Glutamatergic neuron (in vitro differentiated cells): ENCODE results near the gene SLC50A1. TPM values are rescaled to one million over a fixed set of nuclear protein-coding genes. Genes with fewer than 3 reads are reported as not detected.
"Not testable (repeated sequence)": the region's sequence is repeated elsewhere in the genome, so short reads cannot be mapped to it uniquely, and the experiment has no call there.

Experiments
- DNase-seq: peaks from one replicate; pipeline ENCODE4 v3.0.0; 2022
- H3K27ac Mint-ChIP-seq: one replicate; pipeline ENCODE4 v1.8.0; 2020; ENCODE audit warnings: mild to moderate bottlenecking, mixed read lengths, inconsistent platforms; ENCODE audit not compliant: unreplicated experiment
- H3K27me3 Mint-ChIP-seq: one replicate; pipeline ENCODE4 v1.8.0; 2020; ENCODE audit warnings: mild to moderate bottlenecking, moderate library complexity, mixed read lengths, inconsistent platforms; ENCODE audit not compliant: unreplicated experiment
- H3K36me3 Mint-ChIP-seq: one replicate; pipeline ENCODE4 v1.8.0; 2020; ENCODE audit warnings: mild to moderate bottlenecking, mixed read lengths, inconsistent platforms; ENCODE audit not compliant: unreplicated experiment
- H3K4me1 Mint-ChIP-seq: one replicate; pipeline ENCODE4 v1.8.0; 2020; ENCODE audit warnings: mild to moderate bottlenecking, low read depth, mixed read lengths, inconsistent platforms; ENCODE audit not compliant: unreplicated experiment
- H3K4me3 Mint-ChIP-seq: one replicate; pipeline ENCODE4 v1.8.0; 2020; ENCODE audit warnings: mild to moderate bottlenecking, mixed read lengths, inconsistent platforms; ENCODE audit not compliant: unreplicated experiment
- H3K9me3 Mint-ChIP-seq: one replicate; pipeline ENCODE4 v1.8.0; 2020; ENCODE audit warnings: mild to moderate bottlenecking, moderate library complexity, mixed read lengths, inconsistent platforms; ENCODE audit not compliant: unreplicated experiment
- total RNA-seq: library from RNA; stranded (reverse); fragmentation: NEBNext Ultra II Directional; extraction: Animal tissue kit (Norgen Biotek cat#: 25700); gene quantifications from one replicate; pipeline ENCODE4 v1.2.1, GENCODE V29; 2021; ENCODE audit not compliant: unreplicated experiment
- TF ChIP-seq, protein P1 (sequence below): fragments of 200-600 bp; sonication (generic); IDR thresholded peaks from one replicate; pipeline ENCODE4 v1.5.0; 2021; ENCODE audit not compliant: partially characterized antibody, unreplicated experiment

SLC50A1 gene
- total RNA-seq, 1 donor from 2014 or later = 8.6 TPM

GRCh38 chr1:155140630-155140953 lies 4.9 kb downstream of the SLC50A1 start:
- peaks cover 1% of the 10 kb centered on the region for H3K9me3 Mint-ChIP-seq
- no peak for DNase-seq
- no peak overlapping the region for H3K27ac Mint-ChIP-seq
- peak overlapping the region; percentile 95 for H3K4me3 Mint-ChIP-seq
- TF ChIP-seq, protein P1, sequence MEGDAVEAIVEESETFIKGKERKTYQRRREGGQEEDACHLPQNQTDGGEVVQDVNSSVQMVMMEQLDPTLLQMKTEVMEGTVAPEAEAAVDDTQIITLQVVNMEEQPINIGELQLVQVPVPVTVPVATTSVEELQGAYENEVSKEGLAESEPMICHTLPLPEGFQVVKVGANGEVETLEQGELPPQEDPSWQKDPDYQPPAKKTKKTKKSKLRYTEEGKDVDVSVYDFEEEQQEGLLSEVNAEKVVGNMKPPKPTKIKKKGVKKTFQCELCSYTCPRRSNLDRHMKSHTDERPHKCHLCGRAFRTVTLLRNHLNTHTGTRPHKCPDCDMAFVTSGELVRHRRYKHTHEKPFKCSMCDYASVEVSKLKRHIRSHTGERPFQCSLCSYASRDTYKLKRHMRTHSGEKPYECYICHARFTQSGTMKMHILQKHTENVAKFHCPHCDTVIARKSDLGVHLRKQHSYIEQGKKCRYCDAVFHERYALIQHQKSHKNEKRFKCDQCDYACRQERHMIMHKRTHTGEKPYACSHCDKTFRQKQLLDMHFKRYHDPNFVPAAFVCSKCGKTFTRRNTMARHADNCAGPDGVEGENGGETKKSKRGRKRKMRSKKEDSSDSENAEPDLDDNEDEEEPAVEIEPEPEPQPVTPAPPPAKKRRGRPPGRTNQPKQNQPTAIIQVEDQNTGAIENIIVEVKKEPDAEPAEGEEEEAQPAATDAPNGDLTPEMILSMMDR = no peak
- H3K27me3 Mint-ChIP-seq = peaks cover 6% of the 10 kb centered on the region
- no peaks in the 10 kb centered on the region for H3K4me1 Mint-ChIP-seq
- no peaks in the 10 kb centered on the region for H3K36me3 Mint-ChIP-seq

DNA sequence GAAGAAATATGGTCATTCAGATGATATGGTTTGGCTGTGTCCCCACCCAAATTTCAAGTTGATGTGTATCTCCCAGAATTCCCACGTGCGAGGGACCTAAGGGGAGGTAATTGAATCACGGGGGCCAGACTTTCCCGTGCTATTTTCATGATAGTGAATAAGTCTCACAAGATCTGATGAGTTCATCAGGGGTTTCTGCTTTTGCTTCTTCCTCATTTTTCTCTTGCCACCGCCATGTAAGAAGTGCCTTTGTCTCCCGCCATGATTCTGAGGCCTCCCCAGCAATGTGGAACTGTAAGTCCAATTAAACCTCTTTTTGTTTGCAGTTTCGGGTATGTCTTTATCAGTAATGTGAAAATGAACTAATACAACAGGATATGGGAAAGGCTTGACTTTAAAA lies 6.1 kb downstream of the SLC50A1 start:
- Mint-ChIP-seq H3K27me3 (peaks cover 3% of the 10 kb centered on the region), H3K4me1 (no peaks in the 10 kb centered on the region), H3K27ac (no peak overlapping the region), H3K36me3 (no peaks in the 10 kb centered on the region), H3K4me3 (no peak overlapping the region), H3K9me3 (peaks cover 1% of the 10 kb centered on the region)
- TF ChIP-seq, protein P1 = no peak
- DNase-seq = no peak

- H3K36me3 Mint-ChIP-seq = no peaks in the 10 kb centered on the region
- TF ChIP-seq, protein P1 = no peak
These were observed 9.8 kb downstream of the SLC50A1 start for GRCh38 chr1:155145491-155145890.

DNA sequence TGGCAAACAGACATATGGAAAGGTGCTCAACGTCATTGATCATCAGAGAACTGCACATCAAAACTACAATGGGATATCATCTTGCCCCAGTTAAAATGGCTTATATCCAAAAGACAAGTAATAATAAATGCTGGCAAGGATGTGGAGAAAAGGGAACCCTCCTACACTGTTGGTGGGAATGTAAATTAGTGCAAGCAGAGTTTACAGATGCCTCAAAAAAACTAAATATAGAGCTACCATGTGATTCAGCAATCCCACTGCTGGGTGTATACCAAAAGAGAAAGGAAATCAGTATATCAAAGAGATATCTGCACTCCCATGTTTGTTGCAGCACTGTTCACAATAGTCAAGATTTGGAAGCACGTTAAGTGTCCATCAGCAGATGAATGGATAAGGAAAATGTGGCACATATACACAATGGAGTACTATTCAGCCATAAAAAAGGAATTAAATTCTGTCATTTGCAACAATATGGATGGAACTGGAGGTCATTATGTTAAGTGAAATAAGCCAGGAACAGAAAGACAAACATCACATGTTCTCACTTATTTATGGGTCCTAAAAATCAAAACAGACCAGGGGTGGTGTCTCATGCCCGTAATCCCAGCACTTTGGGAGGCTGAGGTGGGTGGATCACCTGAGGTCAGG lies 20.5 kb downstream of the SLC50A1 start:
- H3K4me1 Mint-ChIP-seq, H3K36me3 Mint-ChIP-seq, H3K27ac Mint-ChIP-seq, H3K9me3 Mint-ChIP-seq, H3K27me3 Mint-ChIP-seq, DNase-seq, H3K4me3 Mint-ChIP-seq: not testable (repeated sequence)

More at GRCh38 chr1:155145491-155145890, 9.8 kb downstream of the SLC50A1 start:
- Mint-ChIP-seq H3K27me3 (peaks cover 7% of the 10 kb centered on the region), H3K27ac (no peak overlapping the region), H3K9me3 (peaks cover 3% of the 10 kb centered on the region), H3K4me3 (no peak overlapping the region), H3K4me1 (no peaks in the 10 kb centered on the region)
- no peak for DNase-seq

GRCh38 chr1:155158991-155159390 lies 23.3 kb downstream of the SLC50A1 start:
- Mint-ChIP-seq H3K27me3 (no peaks in the 10 kb centered on the region), H3K4me3 (no peak overlapping the region), H3K36me3 (no peaks in the 10 kb centered on the region), H3K27ac (no peak overlapping the region), H3K4me1 (no peaks in the 10 kb centered on the region), H3K9me3 (peaks cover 5% of the 10 kb centered on the region)
- TF ChIP-seq, protein P1 = no peak
- DNase-seq = no peak
